ENCODE data around the gene KAT2A. TPM values are rescaled to one million over a fixed set of nuclear protein-coding genes. Genes with fewer than 3 reads are reported as not detected.

The KAT2A gene
- total RNA-seq, 2 experiments from 2014 or later, result 45.2 to 46.8 TPM

GRCh38 chr17:42112552-42113176 lies 8.5 kb downstream of the KAT2A start, which contains the start of gene DHX58:
Gene DHX58, minus strand, starts transcription at chr17:42112714. Its CDS starts 822 bp downstream, at chr17:42111892.
- POLR2A ChIA-PET, result interaction anchor here (0.5 to 6.1 kb wide), 32 partner anchors 9 to 464 kb away, joined by 3 to 96 read pairs (median 4); partner anchors contain the start of genes ACLY, CNP, DNAJC7 and GHDC
- no peaks in the 10 kb centered on the region for H3K27me3 Mint-ChIP-seq (ENCODE audit: low read depth)
- H3K4me3 Mint-ChIP-seq, result peak within 1 kb of the TSS; percentile 90
- no peaks in the 10 kb centered on the region for H3K9me3 Mint-ChIP-seq (ENCODE audit: insufficient read depth)
- peak; percentile 89 for ATAC-seq
- peaks cover 62% of the 10 kb centered on the region for H3K36me3 Mint-ChIP-seq (ENCODE audit: low read depth)
- peaks cover 68% of the 10 kb centered on the region for H3K4me1 Mint-ChIP-seq (ENCODE audit: low read depth)
- CTCF ChIA-PET, result interaction anchor here (0.7 to 16.9 kb wide), 13 partner anchors 11 to 149 kb away, joined by 3 to 168 read pairs (median 9); partner anchors contain the start of genes DNAJC7, KCNH4 and NKIRAS2
- H3K27ac Mint-ChIP-seq, result peak within 1 kb of the TSS; percentile 98
- DNase-seq, result peak; percentile 92

- peak overlapping the region; percentile 98 for H3K27ac Mint-ChIP-seq
Measured at GRCh38 chr17:42111871-42112551, 9.2 kb downstream of the KAT2A start.

GRCh38 chr17:42111265-42111636 lies 9.9 kb downstream of the KAT2A start:
- H3K4me3 Mint-ChIP-seq, result peak overlapping the region; percentile 90
- DNase-seq (no peak), ATAC-seq (no peak)
- no peaks in the 10 kb centered on the region for H3K9me3 Mint-ChIP-seq (ENCODE audit: insufficient read depth)
- H3K27me3 Mint-ChIP-seq (ENCODE audit: low read depth), result no peaks in the 10 kb centered on the region
- CTCF ChIA-PET, result interaction anchor here (0.7 to 16.9 kb wide), 11 partner anchors 8 to 292 kb away, joined by 3 to 168 read pairs (median 6); partner anchors contain the start of genes DNAJC7 and NKIRAS2
- H3K4me1 Mint-ChIP-seq (ENCODE audit: low read depth), result peaks cover 66% of the 10 kb centered on the region
- POLR2A ChIA-PET, result interaction anchor here (0.7 to 6.1 kb wide), 13 partner anchors 10 to 901 kb away, joined by 3 to 96 read pairs (median 10); partner anchors contain the start of genes CNP, DNAJC7, HSPB9 and KAT2A
- peaks cover 56% of the 10 kb centered on the region for H3K36me3 Mint-ChIP-seq (ENCODE audit: low read depth)
- H3K27ac Mint-ChIP-seq, result peak overlapping the region; percentile 98

More at GRCh38 chr17:42111871-42112551, 9.2 kb downstream of the KAT2A start:
- Mint-ChIP-seq H3K9me3 (ENCODE audit: insufficient read depth) (no peaks in the 10 kb centered on the region), H3K4me1 (ENCODE audit: low read depth) (peaks cover 68% of the 10 kb centered on the region), H3K4me3 (peak overlapping the region; percentile 90), H3K36me3 (ENCODE audit: low read depth) (peaks cover 58% of the 10 kb centered on the region), H3K27me3 (ENCODE audit: low read depth) (no peaks in the 10 kb centered on the region)
- peak; percentile 11 for ATAC-seq
- ChIA-PET POLR2A (interaction anchor here (0.6 to 6.1 kb wide), 29 partner anchors 8 to 1021 kb away, joined by 3 to 96 read pairs (median 4); partner anchors contain the start of genes ACLY, CNP, DNAJC7 and GHDC), CTCF (interaction anchor here (0.7 to 16.9 kb wide), 14 partner anchors 9 to 291 kb away, joined by 3 to 168 read pairs (median 8); partner anchors contain the start of genes DNAJC7 and NKIRAS2)
- peak; percentile 49 for DNase-seq

GRCh38 chr17:42110301-42111264 lies 10.6 kb downstream of the KAT2A start:
- ATAC-seq, result no peak
- H3K27me3 Mint-ChIP-seq (ENCODE audit: low read depth), result no peaks in the 10 kb centered on the region
- ChIA-PET POLR2A (interaction anchor here (0.6 to 6.1 kb wide), 7 partner anchors 11 to 143 kb away, joined by 3 to 96 read pairs (median 22); partner anchors contain the start of genes CNP, DNAJC7, HSPB9 and KAT2A), CTCF (interaction anchor here (0.7 to 16.9 kb wide), 12 partner anchors 10 to 293 kb away, joined by 3 to 168 read pairs (median 6); partner anchors contain the start of genes DNAJC7, NKIRAS2 and ZNF385C)
- peaks cover 55% of the 10 kb centered on the region for H3K36me3 Mint-ChIP-seq (ENCODE audit: low read depth)
- H3K4me3 Mint-ChIP-seq, result peak overlapping the region; percentile 90
- H3K27ac Mint-ChIP-seq, result peak overlapping the region; percentile 98
- peaks cover 64% of the 10 kb centered on the region for H3K4me1 Mint-ChIP-seq (ENCODE audit: low read depth)
- H3K9me3 Mint-ChIP-seq (ENCODE audit: insufficient read depth), result no peaks in the 10 kb centered on the region
- no peak for DNase-seq

GRCh38 chr17:42109086-42109485 lies 12.1 kb downstream of the KAT2A start:
- peaks cover 56% of the 10 kb centered on the region for H3K4me1 Mint-ChIP-seq (ENCODE audit: low read depth)
- CTCF ChIA-PET, result interaction anchor here (1.1 to 16.9 kb wide), 7 partner anchors 8 to 146 kb away, joined by 4 to 168 read pairs (median 7); partner anchors contain the start of genes KAT2A and ZNF385C
- H3K27me3 Mint-ChIP-seq (ENCODE audit: low read depth), result no peaks in the 10 kb centered on the region
- H3K27ac Mint-ChIP-seq, result no peak overlapping the region
- no peaks in the 10 kb centered on the region for H3K9me3 Mint-ChIP-seq (ENCODE audit: insufficient read depth)
- peaks cover 57% of the 10 kb centered on the region for H3K36me3 Mint-ChIP-seq (ENCODE audit: low read depth)
- no peak overlapping the region for H3K4me3 Mint-ChIP-seq
- no peak for ATAC-seq
- POLR2A ChIA-PET, result interaction anchor here (1.9 to 2.2 kb wide), 2 partner anchors 17 to 143 kb away, joined by 4 to 7 read pairs; partner anchors contain the start of gene CNP
- no peak for DNase-seq

- Mint-ChIP-seq H3K27ac (peak overlapping the region; percentile 37), H3K9me3 (ENCODE audit: insufficient read depth) (no peaks in the 10 kb centered on the region), H3K27me3 (ENCODE audit: low read depth) (no peaks in the 10 kb centered on the region), H3K4me1 (ENCODE audit: low read depth) (peaks cover 49% of the 10 kb centered on the region), H3K4me3 (peak overlapping the region; percentile 60), H3K36me3 (ENCODE audit: low read depth) (peaks cover 56% of the 10 kb centered on the region)
- ATAC-seq (peak; percentile 80), DNase-seq (peak; percentile 95)
- CTCF ChIA-PET, result interaction anchor here (1.0 to 16.9 kb wide), 8 partner anchors 12 to 298 kb away, joined by 3 to 168 read pairs (median 6); partner anchors contain the start of genes DNAJC7, KAT2A and NKIRAS2
- POLR2A ChIA-PET, result interaction anchor here (1.0 to 2.2 kb wide), 7 partner anchors 9 to 142 kb away, joined by 3 to 7 read pairs (median 3); partner anchors contain the start of genes CNP and NKIRAS2
Measured at GRCh38 chr17:42107597-42108576, 13.3 kb downstream of the KAT2A start.

- H3K27ac Mint-ChIP-seq, result no peak overlapping the region
- peaks cover 56% of the 10 kb centered on the region for H3K36me3 Mint-ChIP-seq (ENCODE audit: low read depth)
- no peak overlapping the region for H3K4me3 Mint-ChIP-seq
- ATAC-seq (no peak), DNase-seq (no peak)
- no peaks in the 10 kb centered on the region for H3K9me3 Mint-ChIP-seq (ENCODE audit: insufficient read depth)
- CTCF ChIA-PET, result interaction anchor here (0.8 to 16.9 kb wide), 9 partner anchors 10 to 144 kb away, joined by 3 to 168 read pairs (median 6); partner anchors contain the start of genes DNAJC7, KAT2A and NKIRAS2
- POLR2A ChIA-PET, result interaction anchor here (1.1 to 2.2 kb wide), 4 partner anchors 8 to 141 kb away, joined by 3 to 7 read pairs (median 3); partner anchors contain the start of gene CNP
- H3K4me1 Mint-ChIP-seq (ENCODE audit: low read depth), result peaks cover 46% of the 10 kb centered on the region
- no peaks in the 10 kb centered on the region for H3K27me3 Mint-ChIP-seq (ENCODE audit: low read depth)
Measured at GRCh38 chr17:42107124-42107523, 14.0 kb downstream of the KAT2A start.

GRCh38 chr17:42106009-42106408 lies 15.2 kb downstream of the KAT2A start:
- Mint-ChIP-seq H3K9me3 (ENCODE audit: insufficient read depth) (no peaks in the 10 kb centered on the region), H3K4me3 (no peak overlapping the region), H3K27me3 (ENCODE audit: low read depth) (no peaks in the 10 kb centered on the region), H3K27ac (peak overlapping the region; percentile 46), H3K4me1 (ENCODE audit: low read depth) (peaks cover 36% of the 10 kb centered on the region), H3K36me3 (ENCODE audit: low read depth) (peaks cover 54% of the 10 kb centered on the region)
- DNase-seq, result no peak
- ChIA-PET POLR2A (no interaction called here), CTCF (interaction anchor here (1.4 to 16.9 kb wide), 6 partner anchors 35 to 90 kb away, joined by 3 to 168 read pairs (median 5); partner anchors contain the start of genes DNAJC7 and NKIRAS2)
- no peak for ATAC-seq

GRCh38 chr17:42104264-42104663 lies 16.9 kb downstream of the KAT2A start:
- ChIA-PET POLR2A (interaction anchor here (1.2 to 2.5 kb wide), 2 partner anchors 9 to 16 kb away, joined by 3 to 11 read pairs; partner anchors contain the start of gene DHX58), CTCF (interaction anchor here (1.8 to 1.9 kb wide), 2 partner anchors 38 to 79 kb away, joined by 8 read pairs; no protein-coding TSS in a partner anchor)
- ATAC-seq (no peak), DNase-seq (no peak)
- Mint-ChIP-seq H3K9me3 (ENCODE audit: insufficient read depth) (no peaks in the 10 kb centered on the region), H3K27me3 (ENCODE audit: low read depth) (no peaks in the 10 kb centered on the region), H3K27ac (no peak overlapping the region), H3K4me3 (no peak overlapping the region), H3K36me3 (ENCODE audit: low read depth) (peaks cover 43% of the 10 kb centered on the region), H3K4me1 (ENCODE audit: low read depth) (peaks cover 24% of the 10 kb centered on the region)

Data from activated CD8-positive, alpha-beta T cell treated with anti-CD3 and anti-CD28 coated beads, Interleukin-2, amount 10 ng/mL, durations not matched to agents 7 days and 5 days (primary cell).